HG02759 (cell line): ENCODE results near the gene PPM1J.

Source experiments
- ATAC-seq: cut with Tn5 transposase; IDR thresholded peaks from one replicate; pipeline ENCODE4 v1.9.1; 2021; ENCODE audit warnings: mild to moderate bottlenecking, moderate library complexity; ENCODE audit not compliant: unreplicated experiment

The PPM1J gene

DNA sequence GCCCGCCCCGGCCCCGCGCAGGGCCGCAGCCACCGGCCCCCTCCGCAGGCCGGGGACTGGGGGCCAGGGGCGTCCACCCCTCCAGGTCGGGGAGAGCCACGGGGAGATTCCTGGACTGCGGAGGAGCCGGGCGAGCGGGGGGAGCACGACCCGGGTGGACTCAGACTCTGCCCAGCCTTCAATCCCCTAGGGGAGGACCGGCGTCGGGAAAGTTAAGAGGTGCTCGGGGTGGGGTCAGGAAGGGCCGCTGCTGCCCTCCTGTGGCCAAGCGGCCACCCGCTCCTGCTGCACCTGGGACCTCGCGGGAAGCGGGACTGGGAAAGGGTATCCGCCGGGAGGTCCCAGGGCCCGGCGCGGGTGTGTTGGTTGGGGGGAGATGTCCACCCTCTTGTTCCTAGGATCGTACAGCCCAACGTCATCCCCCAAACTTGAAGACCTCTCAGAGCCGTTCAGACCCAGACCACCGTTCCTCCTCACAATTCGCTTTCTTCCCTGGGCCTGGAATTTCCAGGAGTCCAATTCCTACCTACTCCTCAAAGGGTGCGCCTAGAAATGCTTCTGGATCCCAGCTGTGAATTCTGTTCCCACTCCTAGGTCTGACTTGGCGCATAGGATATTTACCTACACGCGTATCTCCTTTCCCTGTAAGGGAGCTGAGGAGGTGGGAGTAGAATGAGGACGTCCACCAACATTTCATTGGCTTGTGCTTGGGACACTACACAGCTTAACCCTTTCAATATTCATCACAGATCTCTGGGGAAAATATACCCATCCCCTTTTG is 7.7 kb downstream of the PPM1J start:
- ATAC-seq, result peak; percentile 74

DNA sequence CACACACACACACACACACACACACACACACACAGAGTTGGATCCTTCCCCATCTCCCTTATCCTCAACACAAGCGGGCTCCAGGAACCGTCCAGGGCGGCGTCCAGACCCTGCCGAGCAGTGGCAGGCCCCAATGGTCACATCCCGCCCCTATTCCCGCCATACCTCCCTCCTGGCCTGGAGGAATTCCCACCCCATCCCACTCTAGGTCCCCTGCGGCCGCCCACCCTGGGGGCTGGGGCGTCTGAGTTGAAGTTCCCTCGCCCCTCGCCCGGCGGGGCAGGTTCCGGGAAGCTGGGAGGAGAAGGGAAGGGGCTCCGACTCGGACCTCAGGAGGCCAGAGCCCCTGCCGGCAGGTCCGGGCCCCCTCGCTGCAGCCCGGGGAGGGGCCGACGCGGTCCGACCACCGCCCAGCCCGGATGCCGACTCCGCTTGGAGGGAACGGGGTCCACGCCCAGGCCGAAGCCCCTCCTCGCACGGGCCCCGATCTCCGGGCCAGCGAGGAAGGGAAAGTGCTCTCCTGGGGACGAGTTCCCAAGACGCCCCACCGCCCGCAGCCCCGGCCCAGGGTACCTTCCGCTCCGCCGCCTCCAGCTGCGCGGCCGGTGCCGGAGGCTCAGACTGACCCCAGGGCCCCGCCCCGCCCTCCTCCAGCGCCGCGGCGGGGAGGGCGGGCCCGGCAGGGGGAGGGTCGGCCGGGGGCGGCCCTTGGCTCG is 8.5 kb downstream of the PPM1J start, which contains the start of gene RHOC:
Gene RHOC, minus strand, starts transcription at position 623 of the 716 bp plus-strand sequence. CDS start 3,328 bp downstream, outside the sequence.
- ATAC-seq, result peak; percentile 83

DNA sequence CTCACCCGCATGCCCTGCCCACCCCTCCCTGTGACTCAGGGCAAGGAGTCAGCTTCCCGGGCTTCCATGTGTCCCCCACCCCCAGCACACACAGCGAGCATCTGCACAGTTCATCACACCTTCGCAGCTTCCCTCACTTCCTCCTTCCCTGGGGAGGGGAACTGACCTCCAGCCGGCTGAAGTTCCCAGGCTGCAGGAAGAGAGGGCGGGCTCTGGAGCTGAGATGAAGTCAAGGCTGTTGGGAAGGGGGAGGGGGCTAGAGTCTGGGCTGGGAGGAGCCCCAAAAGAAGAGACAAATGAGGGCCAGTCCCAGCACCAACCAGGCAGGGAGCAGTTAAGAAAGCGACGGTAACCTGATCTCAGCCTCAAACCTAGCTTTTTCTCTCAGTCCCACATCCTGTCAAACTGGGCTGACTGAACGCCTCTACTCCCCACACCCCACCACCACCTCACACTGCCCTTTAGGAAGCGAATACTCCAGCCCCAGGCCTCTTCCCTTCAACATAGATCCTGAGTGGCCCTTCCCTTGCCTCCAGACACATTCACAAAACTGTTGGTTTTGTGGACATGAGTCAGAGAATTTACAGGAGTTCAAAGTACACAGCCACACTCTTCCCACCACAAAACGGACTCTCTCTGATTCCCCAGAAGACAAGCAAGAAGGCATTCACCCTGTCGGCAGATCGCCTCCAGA is 10.1 kb downstream of the PPM1J start:
- peak; percentile 47 for ATAC-seq

DNA sequence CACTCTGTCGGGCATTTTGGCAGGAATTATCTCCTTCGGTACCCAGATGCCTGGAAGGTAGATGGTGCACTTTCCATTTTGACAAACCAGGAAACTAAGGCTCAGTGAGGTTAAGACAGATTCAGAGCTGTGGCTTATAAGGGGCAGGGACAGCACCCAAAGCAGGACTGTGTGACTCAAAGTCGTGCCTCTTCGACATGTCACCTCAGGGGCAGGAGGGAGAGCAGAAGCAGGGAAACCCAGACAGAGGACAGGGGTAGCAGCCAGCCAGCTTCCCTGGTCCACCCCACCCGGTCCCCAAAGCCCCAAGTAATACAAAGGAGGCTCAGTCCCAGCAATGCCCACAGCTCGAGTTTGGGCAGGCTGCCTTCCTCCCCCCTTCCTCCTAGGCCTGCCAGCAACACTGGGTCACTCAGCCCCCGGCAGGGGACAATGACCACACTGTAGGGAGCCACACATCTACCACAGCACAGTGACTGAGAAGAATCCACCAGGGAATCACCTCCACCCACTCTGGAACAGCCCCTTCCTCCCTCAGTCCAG is 10.7 kb downstream of the PPM1J start:
- no peak for ATAC-seq

DNA sequence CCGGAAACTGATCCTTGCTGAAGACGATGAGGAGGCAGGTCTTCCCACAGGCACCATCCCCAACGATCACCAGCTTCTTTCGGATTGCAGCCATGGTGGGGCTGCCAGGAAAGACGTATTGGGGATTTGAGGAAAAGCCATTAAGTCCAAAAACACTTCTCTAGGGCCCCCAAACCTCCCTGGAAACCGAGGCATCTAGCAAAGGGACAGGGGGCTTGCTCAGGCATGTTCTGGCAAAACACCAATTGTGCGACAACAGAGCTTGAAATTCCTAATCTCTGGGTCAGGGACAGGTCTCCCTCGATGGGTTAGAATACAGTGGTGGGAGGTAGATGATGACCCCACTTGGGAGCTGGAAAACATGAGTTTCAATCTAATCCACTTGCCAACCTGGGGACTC is 11.4 kb downstream of the PPM1J start:
- no peak for ATAC-seq

DNA sequence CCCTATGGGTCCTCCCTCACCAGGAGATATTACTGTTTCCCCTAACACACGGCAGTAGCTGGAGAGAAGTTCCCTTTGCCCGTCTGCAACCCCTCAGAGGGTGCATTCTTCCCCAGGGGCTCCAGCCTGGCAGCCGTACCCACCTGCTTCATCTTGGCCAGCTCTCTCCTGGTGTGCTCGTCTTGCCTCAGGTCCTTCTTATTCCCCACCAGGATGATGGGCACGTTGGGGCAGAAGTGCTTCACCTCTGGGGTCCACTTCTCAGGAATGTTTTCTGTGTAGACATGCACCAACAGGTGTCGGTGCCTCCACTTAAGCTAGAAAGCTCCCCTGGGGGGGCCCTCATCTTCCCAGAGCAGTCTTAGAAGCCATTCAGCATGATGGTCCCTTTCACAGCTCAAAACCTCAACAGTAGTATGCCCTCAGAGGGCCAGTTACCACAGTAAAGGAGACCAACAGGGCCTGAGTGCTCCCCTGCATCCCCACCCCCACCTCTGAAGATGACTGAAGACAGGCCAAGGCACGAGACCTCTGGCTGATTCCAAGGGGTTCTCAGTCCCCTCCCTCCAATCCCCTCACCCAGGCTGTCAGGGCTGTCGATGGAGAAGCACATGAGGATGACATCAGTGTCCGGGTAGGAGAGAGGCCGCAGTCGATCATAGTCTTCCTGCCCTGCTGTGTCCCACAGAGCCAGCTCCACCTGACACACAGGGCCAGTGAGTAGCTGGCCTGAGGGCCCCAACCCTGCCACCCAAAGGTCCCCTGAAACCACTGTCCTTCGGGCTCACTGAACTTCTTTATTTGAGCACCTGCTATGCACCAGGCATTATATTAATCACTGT is 12.5 kb downstream of the PPM1J start:
- ATAC-seq, result no peak

DNA sequence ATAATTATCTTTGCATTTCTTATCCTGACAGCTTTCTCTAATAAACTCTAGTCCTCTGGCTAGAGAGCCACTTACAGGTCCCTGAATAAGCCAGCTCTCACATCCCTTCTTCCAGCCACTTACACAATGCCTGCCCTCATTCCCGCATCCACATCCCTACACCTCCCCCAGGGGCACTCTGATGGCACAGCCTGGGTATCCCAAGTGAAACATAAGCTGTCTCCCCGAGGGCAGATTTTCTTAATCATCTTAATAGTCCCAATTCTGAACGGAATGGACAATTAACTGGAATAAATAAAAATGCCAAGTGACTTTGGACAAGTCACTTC is 13.1 kb downstream of the PPM1J start:
- ATAC-seq, result no peak

DNA sequence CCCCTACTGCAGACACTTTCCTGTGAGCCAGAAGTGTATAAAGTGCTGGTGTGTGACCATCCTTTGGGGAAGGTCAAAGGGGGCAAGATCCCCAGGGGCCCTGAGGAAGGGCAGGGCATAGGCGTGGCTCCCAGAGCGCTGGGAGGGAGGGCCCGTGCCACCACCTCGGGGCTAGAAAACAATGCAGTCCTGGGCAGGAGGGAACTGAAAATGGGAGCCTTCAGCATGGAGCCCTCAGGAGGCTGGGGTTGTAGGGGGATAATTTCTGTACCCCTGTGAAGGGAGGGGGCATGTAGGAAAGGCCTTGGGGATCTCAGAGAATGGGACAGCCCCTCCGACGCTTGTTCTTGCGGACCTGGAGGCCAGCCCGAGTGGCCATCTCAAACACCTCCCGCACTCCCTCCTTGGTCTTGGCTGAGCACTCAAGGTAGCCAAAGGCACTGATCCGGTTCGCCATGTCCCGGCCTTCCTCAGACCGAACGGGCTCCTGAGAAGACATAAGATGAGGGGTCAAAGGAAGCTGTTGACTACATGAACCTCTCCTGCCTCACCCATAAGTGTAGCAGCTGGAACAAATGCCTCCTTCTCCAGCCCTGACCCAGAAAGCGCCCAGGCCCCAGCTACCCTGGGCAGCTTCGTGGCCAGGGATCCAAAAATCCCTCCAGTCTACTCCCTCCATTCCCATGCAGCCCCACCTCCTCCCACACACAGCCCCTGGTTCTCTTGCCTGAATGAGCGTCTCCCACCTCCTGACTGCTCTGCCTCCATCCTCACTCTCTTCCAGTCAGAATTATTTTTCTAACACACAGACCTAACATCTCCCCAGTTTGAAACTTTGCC is 13.7 kb downstream of the PPM1J start:
- no peak for ATAC-seq

DNA sequence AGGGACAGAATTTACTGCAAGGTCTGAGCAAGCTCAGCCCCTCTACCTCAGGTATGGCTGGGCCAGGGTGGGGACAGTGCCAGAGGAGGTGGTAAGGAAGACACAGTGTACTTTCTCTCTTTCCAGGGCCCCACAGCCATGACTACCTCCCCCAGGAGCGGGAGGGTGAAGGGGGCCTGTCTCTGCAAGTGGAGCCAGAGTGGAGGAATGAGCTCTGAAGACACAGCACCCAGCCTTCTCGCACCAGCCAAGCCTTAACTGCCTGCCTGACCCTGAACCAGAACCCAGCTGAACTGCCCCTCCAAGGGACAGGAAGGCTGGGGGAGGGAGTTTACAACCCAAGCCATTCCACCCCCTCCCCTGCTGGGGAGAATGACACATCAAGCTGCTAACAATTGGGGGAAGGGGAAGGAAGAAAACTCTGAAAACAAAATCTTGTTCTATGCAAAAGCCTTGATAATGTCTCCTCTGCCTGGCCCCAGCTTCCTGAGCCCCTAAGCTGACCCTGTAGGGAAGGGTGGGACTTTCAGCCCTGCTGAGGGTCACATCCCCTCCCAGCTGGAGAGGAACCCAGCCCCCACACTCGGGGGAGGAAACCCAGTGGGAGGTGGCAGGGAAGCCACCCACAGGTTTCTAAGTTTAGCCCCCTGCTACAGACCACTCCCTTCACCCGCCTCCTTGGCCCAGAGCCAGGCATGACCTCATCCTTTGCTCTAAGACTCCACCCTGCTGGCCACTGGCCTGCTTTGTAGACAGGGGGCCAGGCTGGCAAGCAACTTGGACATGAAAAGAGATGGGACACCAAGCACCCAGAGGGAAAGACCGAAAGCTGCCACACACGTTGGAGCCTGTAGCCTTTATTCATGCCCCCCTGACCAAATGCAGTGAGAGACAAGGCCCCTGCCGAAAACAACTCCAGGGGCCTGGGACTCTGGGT is 14.6 kb downstream of the PPM1J start:
- peak; percentile 54 for ATAC-seq

DNA sequence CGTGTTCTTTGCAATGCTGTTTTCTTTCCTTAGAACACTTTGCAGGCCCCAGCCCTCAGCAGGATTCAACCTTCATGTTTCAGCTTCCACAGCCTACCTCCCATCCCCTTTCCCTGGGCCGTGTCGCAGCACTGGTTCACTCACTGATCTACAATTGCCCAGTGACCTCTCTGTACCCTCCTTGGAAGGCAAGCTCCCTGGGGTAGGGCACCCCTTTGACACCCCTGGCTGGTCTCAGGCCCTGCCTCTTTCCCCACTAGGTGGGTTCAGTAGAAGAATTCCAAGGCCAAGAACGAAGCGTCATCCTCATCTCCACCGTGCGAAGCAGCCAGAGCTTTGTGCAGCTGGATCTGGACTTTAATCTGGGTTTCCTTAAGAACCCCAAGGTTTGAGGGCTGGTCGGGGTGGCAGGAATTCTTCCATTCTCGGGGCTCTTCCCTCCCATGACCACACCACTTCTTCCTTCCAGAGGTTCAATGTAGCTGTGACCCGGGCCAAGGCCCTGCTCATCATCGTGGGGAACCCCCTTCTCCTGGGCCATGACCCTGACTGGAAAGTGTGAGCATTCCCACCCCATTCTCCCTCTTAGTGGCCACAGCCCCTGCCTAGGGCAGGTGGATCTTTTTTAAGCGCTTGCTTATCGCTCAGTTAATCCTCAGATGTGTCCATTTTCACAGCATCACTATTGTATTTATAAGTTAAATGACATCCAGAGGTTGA is 15.5 kb downstream of the PPM1J start:
- ATAC-seq, result no peak

DNA sequence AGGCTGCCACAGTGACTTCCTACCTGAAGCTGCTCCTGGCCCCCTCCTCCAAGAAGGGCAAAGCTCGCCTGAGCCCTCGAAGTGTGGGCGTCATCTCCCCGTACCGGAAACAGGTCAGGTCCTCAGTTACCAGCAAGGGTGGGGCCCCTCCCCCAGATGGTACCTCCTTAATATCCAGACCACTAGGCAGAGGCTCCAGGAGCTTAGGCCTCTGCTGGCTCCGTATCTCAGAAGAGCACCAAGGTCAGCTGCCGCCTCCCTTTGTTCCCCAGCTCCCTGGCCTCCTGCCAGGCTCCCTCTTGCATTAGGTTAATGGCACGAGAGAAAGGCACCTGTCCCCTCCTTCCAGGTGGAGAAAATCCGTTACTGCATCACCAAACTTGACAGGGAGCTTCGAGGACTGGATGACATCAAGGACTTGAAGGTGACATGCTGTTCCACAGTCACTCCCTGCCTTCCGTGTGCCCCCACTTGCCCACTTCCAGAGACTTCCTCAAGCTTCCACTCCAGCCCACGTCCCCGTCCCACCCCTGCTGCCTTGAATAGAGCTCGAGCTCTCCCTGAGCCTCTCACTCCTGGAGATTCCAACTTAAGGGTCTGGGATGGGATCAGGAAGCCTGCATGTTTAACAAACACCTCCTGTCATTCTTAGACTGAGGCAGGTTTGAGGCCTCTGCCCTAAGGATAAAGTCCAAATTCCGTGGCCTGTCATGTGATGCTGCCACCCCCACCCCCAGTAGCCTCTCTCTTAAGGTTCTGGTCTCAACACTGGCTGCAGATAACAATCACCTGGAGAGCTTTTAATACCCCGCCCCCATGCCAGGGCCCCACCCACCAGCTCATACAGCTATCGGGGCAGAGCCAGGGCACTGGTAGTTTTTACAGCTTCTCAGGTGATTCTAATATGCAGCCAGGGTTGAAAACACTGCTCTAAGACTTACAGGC is 16.5 kb downstream of the PPM1J start:
- ATAC-seq, result no peak

DNA sequence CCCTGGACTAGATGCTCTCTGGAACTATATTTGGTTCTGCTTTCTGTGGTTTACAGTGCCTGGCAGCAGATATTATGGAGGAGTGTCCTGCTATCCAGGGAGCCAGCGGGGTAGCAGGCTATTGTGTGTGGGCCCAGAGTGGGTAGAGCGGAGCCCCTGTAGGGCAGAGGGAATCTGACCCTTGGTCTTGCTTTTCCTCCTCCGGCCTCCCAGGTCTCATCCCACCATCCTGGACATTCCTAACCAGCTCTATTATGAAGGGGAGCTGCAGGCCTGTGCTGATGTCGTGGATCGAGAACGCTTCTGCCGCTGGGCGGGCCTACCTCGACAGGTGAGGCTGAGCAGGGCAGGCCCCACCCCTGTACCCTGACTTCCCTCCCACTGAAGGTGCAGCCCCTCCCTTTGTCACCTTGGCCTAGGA is 17.3 kb downstream of the PPM1J start:
- ATAC-seq, result no peak

DNA sequence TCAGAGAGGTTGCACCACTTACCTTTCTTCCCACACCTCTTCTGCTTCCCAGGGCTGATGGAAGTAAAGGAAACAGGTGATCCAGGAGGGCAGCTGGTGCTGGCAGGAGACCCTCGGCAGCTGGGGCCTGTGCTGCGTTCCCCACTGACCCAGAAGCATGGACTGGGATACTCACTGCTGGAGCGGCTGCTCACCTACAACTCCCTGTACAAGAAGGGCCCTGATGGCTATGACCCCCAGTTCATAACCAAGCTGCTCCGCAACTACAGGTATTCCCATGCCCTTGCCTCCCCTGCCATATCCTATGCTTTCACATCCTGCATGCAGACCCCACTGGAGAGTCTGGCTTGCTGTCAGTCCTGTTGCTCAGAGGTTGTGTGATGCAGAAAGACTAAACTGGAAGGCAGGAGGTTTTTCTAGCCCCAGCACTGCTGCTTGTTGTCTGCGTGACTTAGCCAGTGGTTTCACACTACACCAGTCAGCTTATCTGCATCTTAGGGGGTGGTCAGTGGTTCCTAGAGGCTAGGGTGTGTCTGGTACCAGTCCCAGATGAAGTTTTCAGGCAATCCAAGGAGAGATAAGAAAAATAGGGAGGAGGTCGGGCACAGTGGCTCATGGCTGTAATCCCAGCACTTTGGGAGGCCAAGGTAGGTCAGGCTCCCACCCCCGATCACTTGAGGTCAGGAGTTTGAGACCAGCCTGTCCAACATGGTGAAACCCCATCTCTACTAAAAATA is 18.4 kb downstream of the PPM1J start:
- ATAC-seq, result no peak

DNA sequence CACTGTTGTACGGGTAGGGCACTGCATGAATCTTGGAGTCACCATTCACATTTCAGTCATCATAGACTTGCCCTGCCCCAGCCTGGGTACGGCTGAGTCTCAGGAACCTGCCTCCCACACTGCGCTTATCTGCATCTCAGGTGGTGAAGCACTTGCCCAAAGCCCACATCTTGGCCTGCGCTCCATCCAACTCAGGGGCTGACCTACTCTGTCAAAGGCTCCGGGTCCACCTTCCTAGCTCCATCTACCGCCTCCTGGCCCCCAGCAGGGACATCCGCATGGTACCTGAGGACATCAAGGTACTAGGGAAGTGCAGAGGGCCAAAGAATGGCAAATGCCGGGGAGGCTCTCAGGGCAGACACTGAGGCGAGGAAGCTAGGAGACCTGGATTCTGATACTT is 19.9 kb downstream of the PPM1J start:
- ATAC-seq, result no peak

DNA sequence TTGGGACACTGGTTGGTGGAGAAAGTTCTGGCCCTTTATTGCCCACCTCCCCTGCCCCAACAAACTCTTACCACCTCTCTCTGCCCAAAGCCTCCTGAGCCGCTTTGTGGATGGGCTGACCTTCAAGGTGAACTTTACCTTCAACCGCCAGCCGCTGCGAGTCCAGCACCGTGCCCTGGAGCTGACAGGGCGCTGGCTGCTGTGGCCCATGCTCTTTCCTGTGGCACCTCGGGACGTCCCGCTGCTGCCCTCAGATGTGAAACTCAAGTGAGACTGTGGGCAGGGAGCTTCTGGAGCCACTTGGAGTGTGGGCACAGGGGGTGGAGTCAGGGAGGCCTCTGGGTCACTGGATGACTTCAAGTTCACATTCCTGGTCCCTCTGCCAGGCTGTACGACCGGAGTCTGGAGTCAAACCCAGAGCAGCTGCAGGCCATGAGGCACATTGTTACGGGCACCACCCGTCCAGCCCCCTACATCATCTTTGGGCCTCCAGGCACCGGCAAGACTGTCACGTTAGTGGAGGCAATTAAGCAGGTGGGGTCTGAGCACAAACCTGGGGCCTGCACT is 20.7 kb downstream of the PPM1J start:
- ATAC-seq, result no peak

DNA sequence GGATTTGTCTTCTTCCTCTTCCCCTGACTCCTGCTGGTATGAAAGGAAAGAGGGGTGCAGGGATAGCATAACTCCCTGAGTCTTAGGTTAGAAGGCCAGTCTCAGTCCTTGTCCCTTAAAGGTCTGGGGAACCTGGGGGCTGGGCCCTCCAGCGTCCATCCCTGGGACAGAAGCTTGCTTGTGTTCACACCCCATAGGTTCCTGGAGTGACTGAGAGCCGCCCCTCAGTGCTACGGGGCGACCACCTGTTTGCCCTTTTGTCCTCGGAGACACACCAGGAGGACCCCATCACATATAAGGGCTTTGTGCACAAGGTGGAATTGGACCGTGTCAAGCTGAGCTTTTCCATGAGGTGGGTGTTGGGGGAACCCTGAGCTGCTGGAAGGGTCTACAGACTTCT is 21.3 kb downstream of the PPM1J start:
- ATAC-seq, result no peak
